DND-41 (cell line): Measurements from ENCODE around the gene TSPEAR.

ENCODE experiments used
- ATAC-seq: fragments of 200-7000 bp; cut with Tn5 transposase; 3 replicates; pipeline ENCODE4 v1.9.1; 2021; ENCODE audit warnings: low read depth; ENCODE audit not compliant: insufficient read depth
- DNase-seq: peaks from one replicate; pipeline ENCODE4 v3.0.0-alpha.2; 2020
- H2AFZ ChIP-seq: 2 replicates; pipeline ENCODE4 v1.6.0; 2012; ENCODE audit warnings: low read depth, low read length
- H3K27ac ChIP-seq: 2 replicates; pipeline ENCODE4 v1.5.1; 2012; ENCODE audit warnings: low read length, inconsistent platforms
- H3K27me3 ChIP-seq: fragments of 200-600 bp; sonication (generic); 2 replicates; pipeline ENCODE4 v1.6.0; 2012; ENCODE audit warnings: low read length, mild to moderate bottlenecking, inconsistent platforms; ENCODE audit not compliant: insufficient read depth, poor library complexity
- H3K36me3 ChIP-seq: 2 replicates; pipeline ENCODE4 v1.5.1; 2012; ENCODE audit warnings: low read length, inconsistent platforms; ENCODE audit not compliant: insufficient read depth
- H3K4me1 ChIP-seq: 2 replicates; pipeline ENCODE4 v1.5.1; 2012; ENCODE audit warnings: mild to moderate bottlenecking, low read length; ENCODE audit not compliant: insufficient read depth
- H3K4me2 ChIP-seq: 2 replicates; pipeline ENCODE4 v1.6.0; 2012; ENCODE audit warnings: mild to moderate bottlenecking, moderate library complexity, low read length, inconsistent platforms; ENCODE audit not compliant: insufficient read depth
- H3K4me3 ChIP-seq, 2 experiments: fragments of 200-600 bp in 1 of 2; shearing (Covaris generic) in 1 of 2; 2 replicates each; pipeline ENCODE4 v1.5.1; 2012 to 2016; ENCODE audit warnings: inconsistent platforms in 2 of 2, low read length in 2 of 2, mild to moderate bottlenecking in 2 of 2, low read depth in 1 of 2, moderate library complexity in 1 of 2
- H3K79me2 ChIP-seq: 2 replicates; pipeline ENCODE4 v1.6.0; 2012; ENCODE audit warnings: low read length, inconsistent platforms; ENCODE audit not compliant: insufficient read depth
- H3K9ac ChIP-seq: 2 replicates; pipeline ENCODE4 v1.6.0; 2012; ENCODE audit warnings: low read depth, mild to moderate bottlenecking, inconsistent platforms, low read length, moderate library complexity
- H3K9me3 ChIP-seq: 2 replicates; pipeline ENCODE4 v1.5.1; 2012; ENCODE audit warnings: low read length, moderate library complexity, mild to moderate bottlenecking, inconsistent platforms; ENCODE audit not compliant: insufficient read depth, severe bottlenecking
- H4K20me1 ChIP-seq: 2 replicates; pipeline ENCODE4 v1.6.0; 2012; ENCODE audit warnings: low read length; ENCODE audit not compliant: insufficient read depth
- EZH2 ChIP-seq: IDR thresholded peaks from 3 replicates; pipeline ENCODE4 v1.6.1; 2012; ENCODE audit warnings: borderline replicate concordance, low read depth, mild to moderate bottlenecking, moderate library complexity, low read length, inconsistent platforms; ENCODE audit not compliant: severe bottlenecking
- TF ChIP-seq, protein P1 (sequence below): IDR thresholded peaks from 2 replicates; pipeline ENCODE4 v1.5.1; 2012; ENCODE audit warnings: borderline replicate concordance, low read length, moderate library complexity, mild to moderate bottlenecking; ENCODE audit not compliant: poor library complexity, severe bottlenecking; ENCODE audit errors: extremely low read depth

The TSPEAR gene

DNA sequence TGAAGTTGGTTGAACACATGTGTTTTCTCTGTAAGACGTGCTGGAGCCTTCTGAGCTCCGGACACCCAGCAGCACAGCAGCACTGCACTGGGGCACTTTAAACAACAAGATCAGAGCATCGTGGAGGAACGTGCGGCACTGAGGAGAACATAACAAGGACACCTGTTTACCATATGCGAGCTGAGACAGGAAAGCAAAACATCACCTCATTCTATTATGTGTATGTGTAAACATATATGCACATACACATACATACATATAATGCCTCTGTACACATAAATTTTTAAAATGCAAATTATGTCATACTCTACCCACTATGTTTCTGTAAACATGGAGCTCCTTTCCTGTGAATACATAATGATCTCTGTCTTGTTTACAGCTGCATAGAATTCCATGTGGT, 115.8 kb downstream of the TSPEAR start:
- H3K4me3 ChIP-seq: no peak overlapping the region
- no peak overlapping the region for H3K4me2 ChIP-seq
- H3K36me3 ChIP-seq: no peaks in the 10 kb centered on the region
- no peak overlapping the region for H2AFZ ChIP-seq
- H3K79me2 ChIP-seq: no peaks in the 10 kb centered on the region
- no peaks in the 10 kb centered on the region for H3K27me3 ChIP-seq
- H3K27ac ChIP-seq: no peak overlapping the region
- H3K9me3 ChIP-seq: no peaks in the 10 kb centered on the region
- H4K20me1 ChIP-seq: no peaks in the 10 kb centered on the region
- H3K4me1 ChIP-seq: no peaks in the 10 kb centered on the region
- ATAC-seq (no peak), DNase-seq (no peak)
- TF ChIP-seq, protein P1, sequence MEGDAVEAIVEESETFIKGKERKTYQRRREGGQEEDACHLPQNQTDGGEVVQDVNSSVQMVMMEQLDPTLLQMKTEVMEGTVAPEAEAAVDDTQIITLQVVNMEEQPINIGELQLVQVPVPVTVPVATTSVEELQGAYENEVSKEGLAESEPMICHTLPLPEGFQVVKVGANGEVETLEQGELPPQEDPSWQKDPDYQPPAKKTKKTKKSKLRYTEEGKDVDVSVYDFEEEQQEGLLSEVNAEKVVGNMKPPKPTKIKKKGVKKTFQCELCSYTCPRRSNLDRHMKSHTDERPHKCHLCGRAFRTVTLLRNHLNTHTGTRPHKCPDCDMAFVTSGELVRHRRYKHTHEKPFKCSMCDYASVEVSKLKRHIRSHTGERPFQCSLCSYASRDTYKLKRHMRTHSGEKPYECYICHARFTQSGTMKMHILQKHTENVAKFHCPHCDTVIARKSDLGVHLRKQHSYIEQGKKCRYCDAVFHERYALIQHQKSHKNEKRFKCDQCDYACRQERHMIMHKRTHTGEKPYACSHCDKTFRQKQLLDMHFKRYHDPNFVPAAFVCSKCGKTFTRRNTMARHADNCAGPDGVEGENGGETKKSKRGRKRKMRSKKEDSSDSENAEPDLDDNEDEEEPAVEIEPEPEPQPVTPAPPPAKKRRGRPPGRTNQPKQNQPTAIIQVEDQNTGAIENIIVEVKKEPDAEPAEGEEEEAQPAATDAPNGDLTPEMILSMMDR: no peak
- no peak for TF ChIP-seq EZH2
- no peak overlapping the region for H3K9ac ChIP-seq

DNA sequence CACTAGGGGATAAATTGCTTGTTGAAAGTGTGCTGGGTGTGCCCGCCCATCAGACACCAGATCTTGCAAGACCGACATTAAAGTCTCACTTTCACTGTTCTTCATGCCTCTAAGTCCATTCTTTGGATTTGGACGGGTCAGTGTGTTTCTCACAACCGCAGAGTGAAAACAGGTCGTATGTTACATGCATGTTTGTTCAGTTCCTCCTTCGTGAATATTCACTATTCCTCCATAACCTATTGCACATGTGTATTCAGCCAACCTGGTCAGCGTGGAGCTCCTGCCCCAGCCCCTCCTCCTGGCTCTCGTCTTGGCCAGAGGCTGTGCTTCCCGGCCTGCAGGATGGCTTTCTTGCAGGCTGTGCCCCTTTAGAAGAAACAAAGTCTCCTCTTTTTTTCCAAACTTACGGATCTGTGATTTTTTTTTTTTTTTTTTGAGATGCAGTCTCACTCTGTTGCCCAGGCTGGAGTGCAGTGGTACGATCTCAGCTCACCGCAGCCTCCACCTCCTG, 116.9 kb downstream of the TSPEAR start:
- H3K27me3 ChIP-seq: no peaks in the 10 kb centered on the region
- no peaks in the 10 kb centered on the region for H3K4me1 ChIP-seq
- no peak overlapping the region for H3K4me2 ChIP-seq
- H3K4me3 ChIP-seq: no peak overlapping the region
- H3K9ac ChIP-seq: no peak overlapping the region
- H3K9me3 ChIP-seq: no peaks in the 10 kb centered on the region
- H3K36me3 ChIP-seq: no peaks in the 10 kb centered on the region
- H3K27ac ChIP-seq: no peak overlapping the region
- H3K79me2 ChIP-seq: no peaks in the 10 kb centered on the region
- H4K20me1 ChIP-seq: no peaks in the 10 kb centered on the region
- ATAC-seq (no peak), DNase-seq (no peak)
- no peak overlapping the region for H2AFZ ChIP-seq
- no peak for TF ChIP-seq EZH2
- TF ChIP-seq, protein P1: no peak

DNA sequence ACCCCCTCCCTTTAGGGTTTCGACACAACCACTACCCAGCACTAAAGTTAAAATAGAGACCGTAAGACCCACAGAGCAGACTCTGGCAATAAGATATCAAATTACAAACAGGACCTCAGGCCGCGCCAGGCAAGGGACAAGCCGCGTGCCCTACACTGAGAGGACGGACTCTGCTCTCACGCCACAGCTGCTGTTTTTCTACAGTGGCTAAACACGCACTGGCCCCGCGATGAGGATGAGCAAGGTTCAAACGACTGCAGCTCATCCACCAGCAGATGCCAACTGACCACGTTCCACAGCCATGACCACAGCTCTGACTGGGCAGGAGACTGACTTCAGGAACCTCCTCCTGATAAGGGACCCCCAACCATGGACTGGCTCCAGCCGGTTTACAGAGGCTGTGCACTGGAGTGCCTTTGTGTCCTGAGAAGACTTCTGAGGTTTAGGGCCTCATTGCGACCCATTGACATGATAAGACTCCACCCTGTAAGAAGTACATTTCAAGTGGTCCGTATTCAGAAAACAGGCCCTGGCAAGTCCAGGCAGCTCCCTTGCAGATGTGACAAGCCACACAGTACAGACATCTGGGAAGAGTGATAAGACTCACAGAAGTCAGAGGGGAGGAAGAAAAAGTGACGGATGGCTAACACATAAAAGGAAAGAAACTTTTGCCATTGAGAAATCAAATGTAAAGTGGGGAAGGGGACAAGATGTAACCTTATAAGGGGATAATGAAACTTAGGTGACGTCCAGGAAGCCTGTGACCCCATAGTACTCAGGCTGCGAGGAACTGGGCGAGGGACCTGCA, 117.6 kb downstream of the TSPEAR start:
- ATAC-seq: no peak
- H3K36me3 ChIP-seq: no peaks in the 10 kb centered on the region
- H4K20me1 ChIP-seq: no peaks in the 10 kb centered on the region
- H3K4me3 ChIP-seq: no peak overlapping the region
- H3K27me3 ChIP-seq: no peaks in the 10 kb centered on the region
- H3K79me2 ChIP-seq: no peaks in the 10 kb centered on the region
- no peak overlapping the region for H3K9ac ChIP-seq
- no peak overlapping the region for H3K4me2 ChIP-seq
- H3K27ac ChIP-seq: no peak overlapping the region
- no peak overlapping the region for H2AFZ ChIP-seq
- no peaks in the 10 kb centered on the region for H3K4me1 ChIP-seq
- TF ChIP-seq, protein P1: no peak
- TF ChIP-seq EZH2: no peak
- no peaks in the 10 kb centered on the region for H3K9me3 ChIP-seq
- no peak for DNase-seq
